Subcutaneous adipose tissue (tissue), 4 donors: ENCODE results near the gene RAB3IL1. TPM values are rescaled to one million over a fixed set of nuclear protein-coding genes. Genes with fewer than 3 reads are reported as not detected.

Source experiments
- CTCF ChIP-seq: fragments of 450-650 bp; IDR thresholded peaks from one replicate; pipeline ENCODE4 v1.5.1; 2016; ENCODE audit warnings: low read depth, mild to moderate bottlenecking, control low read depth, antibody characterized with exemption, moderate library complexity
- total RNA-seq, 4 donors: library from RNA; depleted of rRNA; stranded (reverse); fragments of >200 nt; gene quantifications; one replicate each; pipeline ENCODE4 v1.1.0, GENCODE V29; 2016

The RAB3IL1 gene
- total RNA-seq, 4 donors from 2014 or later, result 12.7 to 36.8 (median 21.0) TPM

GRCh38 chr11:61961570-61962212, 44.3 kb upstream of the RAB3IL1 start:
- TF ChIP-seq CTCF, result no peak

GRCh38 chr11:61960532-61960931, 43.2 kb upstream of the RAB3IL1 start:
- TF ChIP-seq CTCF, result no peak

GRCh38 chr11:61959678-61960077, 42.3 kb upstream of the RAB3IL1 start:
- TF ChIP-seq CTCF, result no peak

- TF ChIP-seq CTCF, result no peak
Measured at GRCh38 chr11:61959114-61959513, 41.7 kb upstream of the RAB3IL1 start.

- TF ChIP-seq CTCF, result no peak
Measured at GRCh38 chr11:61958590-61958989, 41.2 kb upstream of the RAB3IL1 start.

GRCh38 chr11:61957021-61957770, 39.8 kb upstream of the RAB3IL1 start:
- TF ChIP-seq CTCF, result no peak

GRCh38 chr11:61956191-61957020, 39.0 kb upstream of the RAB3IL1 start:
- no peak for TF ChIP-seq CTCF
